ENCODE measurements around the gene BCHE. TPM values are rescaled to one million over a fixed set of nuclear protein-coding genes. Genes with fewer than 3 reads are reported as not detected.

BCHE gene
- total and polyA plus RNA-seq, 4 donors = 1.7 to 47.8 (median 4.3) TPM

GRCh38 chr3:165744025-165744424, 93.2 kb downstream of the BCHE start:
- no peaks in the 10 kb centered on the region for H3K4me1 ChIP-seq (ENCODE audit: control insufficient read depth in 5 of 5, insufficient read depth in 5 of 5, low read length in 5 of 5)
- no peaks in the 10 kb centered on the region for H3K36me3 ChIP-seq (ENCODE audit: control insufficient read depth in 4 of 4, insufficient read depth in 4 of 4, low read length in 4 of 4)
- TF ChIP-seq CTCF (IDR thresholded peaks at IDR 0.05; ENCODE audit: control extremely low read depth, extremely low read depth) = no peak
- H3K4me3 ChIP-seq = no peak overlapping the region
- DNase-seq (no peak), ATAC-seq (ENCODE audit: insufficient read depth, low FRiP score) (no peak)
- no peaks in the 10 kb centered on the region for H3K9me3 ChIP-seq (ENCODE audit: control insufficient read depth in 4 of 4, insufficient read depth in 3 of 4, low read length in 3 of 4)
- H3K27me3 ChIP-seq (ENCODE audit: control insufficient read depth in 3 of 3, insufficient read depth in 3 of 3, low read length in 2 of 3) = no peaks in the 10 kb centered on the region
- 88 to 94% methylated on average over 3 of the region's 3 CpGs for WGBS, 2 donors
- no peak overlapping the region for H3K27ac ChIP-seq (ENCODE audit: low read depth in 1 of 2, low read length in 1 of 2)
- H3K9ac ChIP-seq (ENCODE audit: insufficient read depth in 1 of 2, low read length in 2 of 2) = no peak overlapping the region

GRCh38 chr3:165742351-165742750, 94.9 kb downstream of the BCHE start:
- no peak for TF ChIP-seq CTCF (IDR thresholded peaks at IDR 0.05; ENCODE audit: control extremely low read depth, extremely low read depth)
- Histone ChIP-seq H3K4me1 (ENCODE audit: control insufficient read depth in 5 of 5, insufficient read depth in 5 of 5, low read length in 5 of 5) (no peaks in the 10 kb centered on the region), H3K4me3 (no peak overlapping the region), H3K36me3 (ENCODE audit: control insufficient read depth in 4 of 4, insufficient read depth in 4 of 4, low read length in 4 of 4) (no peaks in the 10 kb centered on the region), H3K9ac (ENCODE audit: insufficient read depth in 1 of 2, low read length in 2 of 2) (no peak overlapping the region), H3K27ac (ENCODE audit: low read depth in 1 of 2, low read length in 1 of 2) (no peak overlapping the region), H3K27me3 (ENCODE audit: control insufficient read depth in 3 of 3, insufficient read depth in 3 of 3, low read length in 2 of 3) (no peaks in the 10 kb centered on the region), H3K9me3 (ENCODE audit: control insufficient read depth in 4 of 4, insufficient read depth in 3 of 4, low read length in 3 of 4) (no peaks in the 10 kb centered on the region)
- DNase-seq (no peak), ATAC-seq (ENCODE audit: insufficient read depth, low FRiP score) (no peak)

- ATAC-seq (ENCODE audit: insufficient read depth, low FRiP score) (no peak), DNase-seq (no peak)
- TF ChIP-seq CTCF (IDR thresholded peaks at IDR 0.05; ENCODE audit: control extremely low read depth, extremely low read depth) = no peak
- no peaks in the 10 kb centered on the region for H3K27me3 ChIP-seq (ENCODE audit: control insufficient read depth in 3 of 3, insufficient read depth in 3 of 3, low read length in 2 of 3)
- H3K36me3 ChIP-seq (ENCODE audit: control insufficient read depth in 4 of 4, insufficient read depth in 4 of 4, low read length in 4 of 4) = no peaks in the 10 kb centered on the region
- no peaks in the 10 kb centered on the region for H3K4me1 ChIP-seq (ENCODE audit: control insufficient read depth in 5 of 5, insufficient read depth in 5 of 5, low read length in 5 of 5)
- WGBS, 2 donors = 60 to 78% methylated on average over 4 of the region's 4 CpGs
- H3K9me3 ChIP-seq (ENCODE audit: control insufficient read depth in 4 of 4, insufficient read depth in 3 of 4, low read length in 3 of 4) = no peaks in the 10 kb centered on the region
- H3K4me3 ChIP-seq = no peak overlapping the region
- no peak overlapping the region for H3K27ac ChIP-seq (ENCODE audit: low read depth in 1 of 2, low read length in 1 of 2)
- H3K9ac ChIP-seq (ENCODE audit: insufficient read depth in 1 of 2, low read length in 2 of 2) = no peak overlapping the region
Measured at GRCh38 chr3:165729756-165730155, 107.5 kb downstream of the BCHE start.

GRCh38 chr3:165728924-165729323, 108.3 kb downstream of the BCHE start:
- no peaks in the 10 kb centered on the region for H3K27me3 ChIP-seq (ENCODE audit: control insufficient read depth in 3 of 3, insufficient read depth in 3 of 3, low read length in 2 of 3)
- no peak overlapping the region for H3K4me3 ChIP-seq
- H3K9ac ChIP-seq (ENCODE audit: insufficient read depth in 1 of 2, low read length in 2 of 2) = no peak overlapping the region
- no peaks in the 10 kb centered on the region for H3K9me3 ChIP-seq (ENCODE audit: control insufficient read depth in 4 of 4, insufficient read depth in 3 of 4, low read length in 3 of 4)
- no peak for TF ChIP-seq CTCF (IDR thresholded peaks at IDR 0.05; ENCODE audit: control extremely low read depth, extremely low read depth)
- 89 to 91% methylated on average over 5 of the region's 5 CpGs for WGBS, 2 donors
- no peaks in the 10 kb centered on the region for H3K36me3 ChIP-seq (ENCODE audit: control insufficient read depth in 4 of 4, insufficient read depth in 4 of 4, low read length in 4 of 4)
- H3K4me1 ChIP-seq (ENCODE audit: control insufficient read depth in 5 of 5, insufficient read depth in 5 of 5, low read length in 5 of 5) = no peaks in the 10 kb centered on the region
- ATAC-seq (ENCODE audit: insufficient read depth, low FRiP score) = no peak
- no peak overlapping the region for H3K27ac ChIP-seq (ENCODE audit: low read depth in 1 of 2, low read length in 1 of 2)
- DNase-seq = no peak
